SIG-M5 (cell line): ENCODE data around the gene RCAN3.
"Not testable (repeated sequence)": the region's sequence is repeated elsewhere in the genome, so short reads cannot be mapped to it uniquely, and the experiment has no call there.

Experiments
- DNase-seq: peaks from one replicate; lab custom pipeline; 2025; lab: John Stamatoyannopoulos, UW

Gene RCAN3

GRCh38 chr1:24514946-24515345 is 12.3 kb downstream of the RCAN3 start:
- DNase-seq, result no peak

GRCh38 chr1:24515671-24516209 is 13.1 kb downstream of the RCAN3 start:
- DNase-seq, result not testable (repeated sequence)

GRCh38 chr1:24516506-24516905 is 13.9 kb downstream of the RCAN3 start:
- no peak for DNase-seq

GRCh38 chr1:24517898-24518297 is 15.3 kb downstream of the RCAN3 start:
- DNase-seq, result no peak

GRCh38 chr1:24520282-24520681 is 17.6 kb downstream of the RCAN3 start:
- DNase-seq, result not testable (repeated sequence)

- DNase-seq, result no peak
Measured at GRCh38 chr1:24525606-24526005, 23.0 kb downstream of the RCAN3 start.

GRCh38 chr1:24526045-24526444 is 23.4 kb downstream of the RCAN3 start:
- DNase-seq, result no peak

GRCh38 chr1:24526940-24527542 is 24.4 kb downstream of the RCAN3 start:
- DNase-seq, result no peak

GRCh38 chr1:24528744-24529143 is 26.1 kb downstream of the RCAN3 start:
- DNase-seq, result no peak

- DNase-seq, result not testable (repeated sequence)
Measured at GRCh38 chr1:24529292-24529691, 26.7 kb downstream of the RCAN3 start.

- no peak for DNase-seq
Measured at GRCh38 chr1:24535021-24535424, 32.4 kb downstream of the RCAN3 start.

GRCh38 chr1:24535778-24536177 is 33.1 kb downstream of the RCAN3 start:
- no peak for DNase-seq

- no peak for DNase-seq
Measured at GRCh38 chr1:24536391-24536840, 33.8 kb downstream of the RCAN3 start.

- no peak for DNase-seq
Measured at GRCh38 chr1:24540051-24540905, 37.6 kb downstream of the RCAN3 start.

- DNase-seq, result no peak
Measured at GRCh38 chr1:24540906-24541710, 38.5 kb downstream of the RCAN3 start.

GRCh38 chr1:24541711-24542346 is 39.2 kb downstream of the RCAN3 start:
- no peak for DNase-seq

- DNase-seq, result no peak
Measured at GRCh38 chr1:24544239-24544638, 41.6 kb downstream of the RCAN3 start.

- no peak for DNase-seq
Measured at GRCh38 chr1:24545662-24546061, 43.0 kb downstream of the RCAN3 start.

GRCh38 chr1:24547195-24547594 is 44.6 kb downstream of the RCAN3 start:
- no peak for DNase-seq

GRCh38 chr1:24548070-24548469 is 45.4 kb downstream of the RCAN3 start:
- DNase-seq, result no peak

- DNase-seq, result not testable (repeated sequence)
Measured at GRCh38 chr1:24549210-24549609, 46.6 kb downstream of the RCAN3 start.
